ENCODE data around the gene RAB15. TPM values are rescaled to one million over a fixed set of nuclear protein-coding genes. Genes with fewer than 3 reads are reported as not detected.

Gene RAB15
- total and polyA plus RNA-seq, 2 of the 8 experiments (the other 6 are each of a cell fraction or from before 2014, with no cell fraction given): 38.8 to 58.1 TPM

DNA sequence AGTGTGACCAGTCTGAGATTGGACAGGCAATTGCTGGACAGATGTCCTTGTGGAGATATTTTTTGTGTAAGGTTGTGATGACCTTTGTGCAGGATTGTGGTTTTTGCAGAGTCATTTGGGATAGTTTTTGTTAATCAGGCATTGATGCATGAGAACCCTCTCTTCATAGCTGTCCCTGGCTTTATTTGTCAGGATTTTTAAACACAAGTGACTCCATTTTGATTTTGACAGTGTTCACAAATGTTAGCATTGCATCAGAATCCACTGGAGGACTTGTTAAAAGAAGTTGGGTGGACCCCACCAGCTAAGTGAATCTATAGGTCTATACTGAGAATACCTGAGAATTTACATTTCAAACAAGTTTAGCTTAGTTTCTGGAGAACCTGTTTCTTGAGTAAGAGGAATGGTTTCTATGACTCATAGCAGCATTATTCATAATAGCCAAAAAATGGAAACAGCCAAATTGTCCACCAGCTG, 26.4 kb upstream of the RAB15 start:
- no peak overlapping the region for H3K27ac ChIP-seq (ENCODE audit: low read depth, low read length)
- no peaks in the 10 kb centered on the region; the same call in 1 of the 2 replicates for H3K79me1 ChIP-seq (ENCODE audit: low read depth, low read length)
- no peak overlapping the region for H3K56ac ChIP-seq (replicated peaks; ENCODE audit: insufficient read length, low read depth, low read length)
- H4K8ac ChIP-seq (ENCODE audit: extremely low read depth, insufficient read depth, low read length): no peak overlapping the region
- no peak overlapping the region for H3K4me2 ChIP-seq (ENCODE audit: insufficient read depth in 1 of 2, low read depth in 2 of 2, low read length in 2 of 2)
- no peaks in the 10 kb centered on the region for H4K20me1 ChIP-seq (replicated peaks in 1 of 2; ENCODE audit: control insufficient read depth in 1 of 2, insufficient read depth in 2 of 2, low read length in 2 of 2)
- DNase-seq (ENCODE audit: low read depth in 1 of 2, low spot score in 2 of 2): no peak
- no peaks in the 10 kb centered on the region for H3K27me3 ChIP-seq (replicated peaks in 1 of 4; ENCODE audit: control insufficient read depth in 3 of 4, extremely low read depth in 1 of 4, insufficient read depth in 3 of 4, low read length in 3 of 4)
- peaks cover 0 to 1% (median 0%) of the 10 kb centered on the region in 4 experiments; a peak in 1 of 7 replicates for H3K4me1 ChIP-seq (replicated peaks in 1 of 4; ENCODE audit: control insufficient read depth in 3 of 4, insufficient read depth in 4 of 4, low read length in 3 of 4)
- no peak overlapping the region for H2BK5ac ChIP-seq (ENCODE audit: low read depth, low read length)
- H4K5ac ChIP-seq (ENCODE audit: insufficient read length, low read depth, low read length): no peak overlapping the region
- peaks cover 0 to 2% of the 10 kb centered on the region in 2 experiments; a peak in 1 of 4 replicates for H3K79me2 ChIP-seq (ENCODE audit: control insufficient read depth in 1 of 2, insufficient read depth in 2 of 2, low read length in 2 of 2)
- no peak overlapping the region for H3K14ac ChIP-seq (ENCODE audit: insufficient read length)
- no peak overlapping the region for H2BK15ac ChIP-seq (ENCODE audit: low read length)
- H2AK5ac ChIP-seq (ENCODE audit: low read depth, low read length): no peak overlapping the region
- no peak overlapping the region for H4K91ac ChIP-seq (replicated peaks; ENCODE audit: insufficient read length, low read length)
- H3K4ac ChIP-seq (replicated peaks; ENCODE audit: insufficient read length, low read depth, low read length): no peak overlapping the region
- H3K23me2 ChIP-seq (ENCODE audit: low read depth, low read length): no peaks in the 10 kb centered on the region
- no peak overlapping the region for H2BK20ac ChIP-seq (ENCODE audit: low read length)
- H2BK120ac ChIP-seq (replicated peaks; ENCODE audit: low read depth, low read length): no peak overlapping the region
- no peaks in the 10 kb centered on the region for H3K36me3 ChIP-seq (ENCODE audit: control insufficient read depth in 2 of 4, insufficient read depth in 4 of 4, low read length in 3 of 4)
- H2BK12ac ChIP-seq (ENCODE audit: low read depth, low read length): no peak overlapping the region
- H3K18ac ChIP-seq (ENCODE audit: extremely low read depth, low read length): no peak overlapping the region
- H2AFZ ChIP-seq (ENCODE audit: low read length): no peak overlapping the region
- no peak overlapping the region for H3K4me3 ChIP-seq (ENCODE audit: extremely low read depth in 1 of 4, insufficient read depth in 2 of 4, low read depth in 3 of 4, low read length in 4 of 4)
- no peaks in the 10 kb centered on the region for H3K9me3 ChIP-seq (ENCODE audit: insufficient read depth in 2 of 2, low read depth in 1 of 2, low read length in 1 of 2)
- POLR2A ChIA-PET (ENCODE audit: partially characterized antibody): interaction anchor here (0.8 to 2.5 kb wide), 3 partner anchors 9 to 12 kb away, joined by 3 to 7 read pairs (median 4); partner anchors contain the start of gene FNTB
- H3K9ac ChIP-seq (replicated peaks in 1 of 4; ENCODE audit: extremely low read depth in 1 of 4, low read depth in 3 of 4, low read length in 3 of 4): no peak overlapping the region
- H3K23ac ChIP-seq (ENCODE audit: insufficient read length): no peak overlapping the region
- CTCF ChIA-PET (ENCODE audit: partially characterized antibody): interaction anchor here (0.6 to 4.9 kb wide), 4 partner anchors 12 to 191 kb away, joined by 3 to 21 read pairs (median 4); partner anchors contain the start of gene FNTB
- no peak for FAIRE-seq
- TF ChIP-seq GTF2F1 (IDR thresholded peaks at IDR 0.05; ENCODE audit: borderline replicate concordance, low read depth, low read length) (no peak), MAFK (IDR thresholded peaks at IDR 0.05; ENCODE audit: low read depth, low read length) (no peak), SIX5 (IDR thresholded peaks at IDR 0.05; ENCODE audit: low read depth, low read length) (no peak), SP4 (IDR thresholded peaks at IDR 0.05; ENCODE audit: low read length) (no peak), CTBP2 (IDR thresholded peaks at IDR 0.05; ENCODE audit: borderline replicate concordance, insufficient read depth, insufficient read length, low read length) (no peak), CBX8 (IDR thresholded peaks at IDR 0.05; ENCODE audit: borderline replicate concordance, low read depth, low read length) (no peak), SRF (IDR thresholded peaks at IDR 0.05; ENCODE audit: low read depth, low read length) (no peak), HDAC2 (IDR thresholded peaks at IDR 0.05; ENCODE audit: borderline replicate concordance in 1 of 2, low read depth in 2 of 2, low read length in 2 of 2) (no peak), SUZ12 (IDR thresholded peaks at IDR 0.05; ENCODE audit: low read length) (no peak)
- TF ChIP-seq, protein P1, sequence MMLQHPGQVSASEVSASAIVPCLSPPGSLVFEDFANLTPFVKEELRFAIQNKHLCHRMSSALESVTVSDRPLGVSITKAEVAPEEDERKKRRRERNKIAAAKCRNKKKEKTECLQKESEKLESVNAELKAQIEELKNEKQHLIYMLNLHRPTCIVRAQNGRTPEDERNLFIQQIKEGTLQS (IDR thresholded peaks at IDR 0.05; ENCODE audit: insufficient read depth, low read depth, low read length): no peak
- TF ChIP-seq, protein P2, sequence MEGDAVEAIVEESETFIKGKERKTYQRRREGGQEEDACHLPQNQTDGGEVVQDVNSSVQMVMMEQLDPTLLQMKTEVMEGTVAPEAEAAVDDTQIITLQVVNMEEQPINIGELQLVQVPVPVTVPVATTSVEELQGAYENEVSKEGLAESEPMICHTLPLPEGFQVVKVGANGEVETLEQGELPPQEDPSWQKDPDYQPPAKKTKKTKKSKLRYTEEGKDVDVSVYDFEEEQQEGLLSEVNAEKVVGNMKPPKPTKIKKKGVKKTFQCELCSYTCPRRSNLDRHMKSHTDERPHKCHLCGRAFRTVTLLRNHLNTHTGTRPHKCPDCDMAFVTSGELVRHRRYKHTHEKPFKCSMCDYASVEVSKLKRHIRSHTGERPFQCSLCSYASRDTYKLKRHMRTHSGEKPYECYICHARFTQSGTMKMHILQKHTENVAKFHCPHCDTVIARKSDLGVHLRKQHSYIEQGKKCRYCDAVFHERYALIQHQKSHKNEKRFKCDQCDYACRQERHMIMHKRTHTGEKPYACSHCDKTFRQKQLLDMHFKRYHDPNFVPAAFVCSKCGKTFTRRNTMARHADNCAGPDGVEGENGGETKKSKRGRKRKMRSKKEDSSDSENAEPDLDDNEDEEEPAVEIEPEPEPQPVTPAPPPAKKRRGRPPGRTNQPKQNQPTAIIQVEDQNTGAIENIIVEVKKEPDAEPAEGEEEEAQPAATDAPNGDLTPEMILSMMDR (IDR thresholded peaks at IDR 0.05; ENCODE audit: control extremely low read depth in 1 of 3, insufficient read depth in 1 of 3, low read depth in 1 of 3, low read length in 3 of 3): no peak

All from H1 (cell line).